Fibroblast of villous mesenchyme (primary cell): ENCODE data around the gene KDM6B. TPM values are rescaled to one million over a fixed set of nuclear protein-coding genes. Genes with fewer than 3 reads are reported as not detected.

Source experiments
- DNase-seq: peaks from one replicate; pipeline ENCODE4 v3.0.0-alpha.2; 2010; ENCODE audit warnings: low read depth
- H3K4me3 ChIP-seq: 2 replicates; pipeline ENCODE4 v1.5.1; 2011; ENCODE audit warnings: low read depth, mild to moderate bottlenecking, low read length
- CTCF ChIP-seq: IDR thresholded peaks from 2 replicates; pipeline ENCODE4 v1.5.1; 2012; ENCODE audit warnings: low read depth, mild to moderate bottlenecking, low read length; ENCODE audit not compliant: insufficient read depth
- total RNA-seq: library from RNA; depleted of rRNA; stranded (reverse); fragments of >200 nt; gene quantifications from 2 replicates; pipeline ENCODE4 v1.2.3, GENCODE V29; 2012

KDM6B gene
- total RNA-seq, 1 donor = 3.0 TPM

- peak; percentile 96 for DNase-seq
- TF ChIP-seq CTCF = no peak
- peak overlapping the region; percentile 79 for H3K4me3 ChIP-seq
These were observed 10.5 kb downstream of the KDM6B start for GRCh38 chr17:7844292-7845154.

DNA sequence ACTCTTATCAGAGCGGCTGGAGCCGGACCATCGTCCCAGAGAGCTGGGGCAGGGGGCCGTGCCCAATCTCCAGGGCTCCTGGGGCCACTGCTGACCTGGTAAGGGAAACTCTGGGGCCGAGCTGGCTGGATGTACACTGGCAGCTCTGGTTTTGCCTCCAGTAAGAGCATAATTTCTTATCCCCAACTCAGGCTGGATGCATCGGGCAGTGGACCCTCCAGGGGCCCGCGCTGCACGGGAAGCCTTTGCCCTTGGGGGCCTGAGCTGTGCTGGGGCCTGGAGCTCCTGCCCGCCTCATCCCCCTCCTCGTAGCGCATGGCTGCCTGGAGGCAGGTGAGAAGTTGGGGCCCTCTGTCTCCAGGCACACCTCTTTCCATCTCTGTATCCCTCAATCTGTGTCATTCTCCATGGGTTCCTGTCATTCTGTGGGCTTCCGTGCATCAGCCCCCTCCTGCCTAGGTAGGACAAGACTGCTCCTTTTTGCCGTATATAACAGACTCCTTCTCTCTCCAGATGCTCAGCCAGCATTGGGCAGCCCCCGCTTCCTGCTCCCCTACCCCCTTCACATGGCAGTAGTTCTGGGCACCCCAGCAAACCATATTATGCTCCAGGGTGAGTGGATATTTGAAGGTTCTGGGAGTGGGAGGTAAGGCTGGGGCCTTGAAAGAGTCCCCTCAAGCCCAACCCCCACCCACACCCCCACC is 11.5 kb downstream of the KDM6B start:
- TF ChIP-seq CTCF = no peak
- peak overlapping the region; percentile 79 for H3K4me3 ChIP-seq
- DNase-seq = no peak

DNA sequence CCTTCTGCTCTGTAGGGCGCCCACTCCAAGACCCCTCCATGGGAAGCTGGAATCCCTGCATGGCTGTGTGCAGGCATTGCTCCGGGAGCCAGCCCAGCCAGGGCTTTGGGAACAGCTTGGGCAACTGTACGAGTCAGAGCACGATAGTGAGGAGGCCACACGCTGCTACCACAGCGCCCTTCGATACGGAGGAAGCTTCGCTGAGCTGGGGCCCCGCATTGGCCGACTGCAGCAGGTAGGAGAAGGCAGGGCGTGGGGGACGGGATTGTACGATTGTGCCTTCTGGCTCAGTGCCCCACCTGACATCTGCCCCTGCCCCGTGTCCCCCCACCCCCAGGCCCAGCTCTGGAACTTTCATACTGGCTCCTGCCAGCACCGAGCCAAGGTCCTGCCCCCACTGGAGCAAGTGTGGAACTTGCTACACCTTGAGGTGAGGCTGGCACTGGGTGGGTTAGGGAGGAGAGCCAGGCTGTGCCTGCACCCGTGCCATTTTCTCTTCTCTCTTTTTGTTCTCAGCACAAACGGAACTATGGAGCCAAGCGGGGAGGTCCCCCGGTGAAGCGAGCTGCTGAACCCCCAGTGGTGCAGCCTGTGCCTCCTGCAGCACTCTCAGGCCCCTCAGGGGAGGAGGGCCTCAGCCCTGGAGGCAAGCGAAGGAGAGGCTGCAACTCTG is 12.2 kb downstream of the KDM6B start:
- DNase-seq = no peak
- no peak for TF ChIP-seq CTCF
- no peak overlapping the region for H3K4me3 ChIP-seq

GRCh38 chr17:7846765-7847661 is 13.0 kb downstream of the KDM6B start:
- no peak for TF ChIP-seq CTCF
- no peak for DNase-seq
- no peak overlapping the region for H3K4me3 ChIP-seq

- no peak for TF ChIP-seq CTCF
- no peak for DNase-seq
- H3K4me3 ChIP-seq = no peak overlapping the region
These were observed 14.1 kb downstream of the KDM6B start for GRCh38 chr17:7848131-7848579.

DNA sequence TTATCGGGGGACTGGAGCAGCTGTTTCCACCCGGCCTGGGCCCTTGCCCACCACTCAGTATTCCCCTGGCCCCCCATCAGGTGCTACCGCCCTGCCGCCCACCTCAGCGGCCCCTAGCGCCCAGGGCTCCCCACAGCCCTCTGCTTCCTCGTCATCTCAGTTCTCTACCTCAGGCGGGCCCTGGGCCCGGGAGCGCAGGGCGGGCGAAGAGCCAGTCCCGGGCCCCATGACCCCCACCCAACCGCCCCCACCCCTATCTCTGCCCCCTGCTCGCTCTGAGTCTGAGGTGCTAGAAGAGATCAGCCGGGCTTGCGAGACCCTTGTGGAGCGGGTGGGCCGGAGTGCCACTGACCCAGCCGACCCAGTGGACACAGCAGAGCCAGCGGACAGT is 14.7 kb downstream of the KDM6B start:
- no peak overlapping the region for H3K4me3 ChIP-seq
- DNase-seq = no peak
- no peak for TF ChIP-seq CTCF
